GM12878 (cell line): ENCODE measurements around the gene RAPGEF1. TPM values are rescaled to one million over a fixed set of nuclear protein-coding genes. Genes with fewer than 3 reads are reported as not detected.

Experiments
- ATAC-seq: fragments of 200-7000 bp; cut with Tn5 transposase; 3 replicates; pipeline ENCODE4 v1.9.1; 2020; ENCODE audit warnings: mild to moderate bottlenecking, moderate library complexity
- BruUV-seq: library from RNA; stranded (reverse); fragments of 400-500 nt; replicated peaks from 2 replicates; lab custom pipeline; 2021; lab: Mats Ljungman, UMichigan
- CTCF ChIA-PET: fragments of 300-600 bp; sonication (Branson Sonifier 250); formaldehyde crosslinking; extraction: SDS; loops from one replicate; lab custom pipeline; 2021; ENCODE audit warnings: inconsistent platforms; lab: Yijun Ruan, JAX
- POLR2A ChIA-PET: fragments of 350-600 bp; formaldehyde crosslinking; extraction: SDS; loops from one replicate; lab custom pipeline; 2021; ENCODE audit warnings: inconsistent platforms; lab: Charles Lee
- RAD21 ChIA-PET: fragments of 300-600 bp; sonication (Branson Sonifier 250); formaldehyde crosslinking; loops from one replicate; lab custom pipeline; 2023; ENCODE audit warnings: antibody characterized with exemption; ENCODE audit not compliant: unreplicated experiment; lab: Charles Lee
- SMC1A ChIA-PET: fragments of 300-600 bp; sonication (Branson Sonifier 250); formaldehyde crosslinking; loops from one replicate; lab custom pipeline; 2023; ENCODE audit not compliant: unreplicated experiment, uncharacterized antibody; lab: Charles Lee
- DNase-seq: peaks from one replicate; pipeline ENCODE4 v3.0.0-alpha.2; 2011; ENCODE audit warnings: low read depth, low spot score
- FAIRE-seq: peaks from 3 replicates; lab custom pipeline; 2011; peaks lifted over from hg19 to GRCh38; lab: Jason Lieb, UNC
- H2AFZ ChIP-seq: 2 replicates; pipeline ENCODE4 v1.6.0; 2011; ENCODE audit warnings: low read depth, low read length, control low read depth; ENCODE audit not compliant: control insufficient read depth
- H3K27ac ChIP-seq: 2 replicates; pipeline ENCODE4 v1.5.1; 2011; ENCODE audit warnings: control low read depth; ENCODE audit not compliant: control insufficient read depth, insufficient read depth
- H3K27me3 ChIP-seq, 2 experiments: replicated peaks in 1 of 2; 2 replicates each; pipeline versions ENCODE4 v1.6.0 to v1.6.1; 2011; ENCODE audit warnings: low read length in 1 of 2; ENCODE audit not compliant: control insufficient read depth in 2 of 2, insufficient read depth in 2 of 2
- H3K36me3 ChIP-seq, 2 experiments: 2 replicates each; pipeline ENCODE4 v1.5.1; 2011; ENCODE audit warnings: low read length in 1 of 2; ENCODE audit not compliant: control insufficient read depth in 2 of 2, insufficient read depth in 2 of 2
- H3K4me1 ChIP-seq: 2 replicates; pipeline ENCODE4 v1.6.1; 2011; ENCODE audit warnings: mild to moderate bottlenecking, low read length, moderate library complexity, mixed read lengths; ENCODE audit not compliant: control insufficient read depth, insufficient read depth
- H3K4me2 ChIP-seq: 2 replicates; pipeline ENCODE4 v1.6.0; 2011; ENCODE audit warnings: control low read depth; ENCODE audit not compliant: control insufficient read depth, insufficient read depth
- H3K4me3 ChIP-seq: fragments of 200-600 bp; sonication (generic); 2 replicates; pipeline ENCODE4 v1.5.1; 2016
- H3K79me2 ChIP-seq: 2 replicates; pipeline ENCODE4 v1.6.0; 2011; ENCODE audit warnings: low read length; ENCODE audit not compliant: control insufficient read depth, insufficient read depth
- H3K9ac ChIP-seq: 2 replicates; pipeline ENCODE4 v1.8.0; 2011; ENCODE audit warnings: low read length, control low read depth, mixed read lengths; ENCODE audit not compliant: control insufficient read depth, insufficient read depth
- H3K9me3 ChIP-seq: replicated peaks from 3 replicates; pipeline ENCODE4 v1.5.1; 2011; ENCODE audit warnings: mild to moderate bottlenecking, low read length; ENCODE audit not compliant: control insufficient read depth, insufficient read depth
- H4K20me1 ChIP-seq: 2 replicates; pipeline ENCODE4 v1.6.0; 2011; ENCODE audit not compliant: control insufficient read depth, insufficient read depth
- CREB1 ChIP-seq: IDR thresholded peaks from 2 replicates; pipeline ENCODE4 v1.6.1; 2012; ENCODE audit warnings: low read depth, mild to moderate bottlenecking, inconsistent platforms
- HCFC1 ChIP-seq: fragments of 150-350 bp; IDR thresholded peaks from 2 replicates; pipeline ENCODE4 v1.6.1; 2014; ENCODE audit warnings: low read length
- NR2C2 ChIP-seq: IDR thresholded peaks from 2 replicates; pipeline ENCODE4 v1.6.1; 2011; ENCODE audit warnings: borderline replicate concordance, low read depth; ENCODE audit not compliant: control insufficient read depth, insufficient read length
- RELA ChIP-seq: fragments of 450-650 bp; IDR thresholded peaks from 2 replicates; pipeline ENCODE4 v1.8.0; 2014; ENCODE audit warnings: borderline replicate concordance; ENCODE audit not compliant: partially characterized antibody
- RUNX3 ChIP-seq: IDR thresholded peaks from 2 replicates; pipeline ENCODE4 v1.6.1; 2012; ENCODE audit warnings: low read length, inconsistent platforms
- SMAD5 ChIP-seq: IDR thresholded peaks from 2 replicates; pipeline ENCODE4 v1.6.1; 2016; ENCODE audit warnings: antibody characterized with exemption, low read depth
- SMARCA5 ChIP-seq: fragments of 450-650 bp; IDR thresholded peaks from 2 replicates; pipeline ENCODE4 v1.6.1; 2017; ENCODE audit warnings: mild to moderate bottlenecking
- SREBF2 ChIP-seq: IDR thresholded peaks from 2 replicates; pipeline ENCODE4 v1.6.1; 2012; ENCODE audit warnings: mild to moderate bottlenecking, low read length
- STAT3 ChIP-seq: IDR thresholded peaks from 2 replicates; pipeline ENCODE4 v1.6.1; 2011; ENCODE audit warnings: low read depth, low read length, improper control_type of control experiment
- ZNF207 ChIP-seq: fragments of 450-650 bp; IDR thresholded peaks from 2 replicates; pipeline ENCODE4 v1.6.1; 2014; ENCODE audit warnings: antibody characterized with exemption, mild to moderate bottlenecking, borderline replicate concordance
- ZNF274 ChIP-seq: IDR thresholded peaks from one replicate; pipeline ENCODE4 v1.8.0; 2011; ENCODE audit not compliant: insufficient read length, insufficient read depth
- WGBS: methylation state at CpG from one replicate; pipeline ENCODE4 v1.1.6; 2016; ENCODE audit warnings: low lambda C conversion rate; ENCODE audit not compliant: insufficient replicate concordance, insufficient coverage; ENCODE audit errors: missing lambda C conversion rate; 5-methylcytosine and 5-hydroxymethylcytosine counted together
- in situ Hi-C: fragments of 300-500 bp; cut with MboI; formaldehyde crosslinking; loops from 9 replicates; pipeline ENCODE4 v1.14.3; 2018; ENCODE audit warnings: mixed read lengths
- intact Hi-C: fragments of 100-400 bp; cut with micrococcal nuclease; formaldehyde crosslinking; loops from one replicate; pipeline ENCODE4 v1.14.2; 2022; ENCODE audit not compliant: unreplicated experiment
- polyA plus RNA-seq, 11 experiments: library from polyadenylated mRNA; depleted of rRNA in 4 of 11; unstranded in 6 of 11; stranded (reverse) in 5 of 11; fragments of >200 nt; fragmentation: Nextera tagmentation in 4 of 11; fragmentation: Illumina TruSeq in 1 of 11; extraction: Ambion mirVana in 4 of 11; extraction: Trizol in 1 of 11; gene quantifications; 1 replicate in 1 of 11; 2 replicates in 10 of 11; pipeline versions ENCODE4 v1.2.1 to v1.2.3, GENCODE V29; 2011 to 2016; ENCODE audit warnings: inconsistent platforms in 2 of 11, missing spikeins in 2 of 11, low read depth in 1 of 11
- total RNA-seq, 4 experiments: library from RNA; depleted of rRNA in 3 of 4; stranded (reverse); fragments of >200 nt in 3 of 4; fragmentation: Illumina TruSeq in 1 of 4; extraction: Trizol in 1 of 4; gene quantifications; 2 replicates each; pipeline versions ENCODE4 v1.2.1 to v1.2.3, GENCODE V29; 2013 to 2021
- TF ChIP-seq, protein P1 (sequence below): fragments of 450-650 bp; IDR thresholded peaks from 2 replicates; pipeline ENCODE4 v1.6.1; 2018; ENCODE audit warnings: borderline replicate concordance, mild to moderate bottlenecking; ENCODE audit not compliant: partially characterized antibody
- TF ChIP-seq, protein P2 (sequence below): fragments of 450-650 bp; IDR thresholded peaks from 2 replicates; pipeline ENCODE4 v1.6.1; 2016; ENCODE audit warnings: mild to moderate bottlenecking, moderate library complexity, borderline replicate concordance
- TF ChIP-seq, protein P3 (sequence below): fragments of 450-650 bp; IDR thresholded peaks from 2 replicates; pipeline ENCODE4 v1.6.1; 2017; ENCODE audit warnings: low read depth, mild to moderate bottlenecking, moderate library complexity

RAPGEF1 gene
- total and polyA plus RNA-seq, 10 of the 15 experiments (the other 5 are each of a cell fraction or from before 2014, with no cell fraction given): 0.42 to 113 (median 45.9) TPM

DNA sequence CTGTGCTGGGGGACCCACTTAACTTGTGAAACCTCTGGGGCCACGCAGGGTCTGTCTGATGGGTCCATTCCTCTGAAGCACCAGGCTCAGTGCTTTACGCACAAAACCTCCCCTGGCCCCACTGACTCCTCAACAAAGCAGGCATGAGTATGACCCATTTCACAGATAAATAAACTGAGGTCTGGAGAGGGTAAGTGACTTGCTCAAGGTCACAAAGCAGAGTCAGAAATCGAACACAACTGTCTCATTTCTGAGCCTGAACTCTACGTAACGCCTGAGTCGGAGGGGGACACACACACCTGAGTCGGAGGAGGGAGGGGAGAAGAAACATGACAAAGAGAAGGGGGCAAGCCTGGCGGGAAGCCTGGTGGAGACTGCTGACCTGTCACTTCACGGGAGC lies 48.0 kb upstream of the RAPGEF1 start (continued):
- TF ChIP-seq, protein P1, sequence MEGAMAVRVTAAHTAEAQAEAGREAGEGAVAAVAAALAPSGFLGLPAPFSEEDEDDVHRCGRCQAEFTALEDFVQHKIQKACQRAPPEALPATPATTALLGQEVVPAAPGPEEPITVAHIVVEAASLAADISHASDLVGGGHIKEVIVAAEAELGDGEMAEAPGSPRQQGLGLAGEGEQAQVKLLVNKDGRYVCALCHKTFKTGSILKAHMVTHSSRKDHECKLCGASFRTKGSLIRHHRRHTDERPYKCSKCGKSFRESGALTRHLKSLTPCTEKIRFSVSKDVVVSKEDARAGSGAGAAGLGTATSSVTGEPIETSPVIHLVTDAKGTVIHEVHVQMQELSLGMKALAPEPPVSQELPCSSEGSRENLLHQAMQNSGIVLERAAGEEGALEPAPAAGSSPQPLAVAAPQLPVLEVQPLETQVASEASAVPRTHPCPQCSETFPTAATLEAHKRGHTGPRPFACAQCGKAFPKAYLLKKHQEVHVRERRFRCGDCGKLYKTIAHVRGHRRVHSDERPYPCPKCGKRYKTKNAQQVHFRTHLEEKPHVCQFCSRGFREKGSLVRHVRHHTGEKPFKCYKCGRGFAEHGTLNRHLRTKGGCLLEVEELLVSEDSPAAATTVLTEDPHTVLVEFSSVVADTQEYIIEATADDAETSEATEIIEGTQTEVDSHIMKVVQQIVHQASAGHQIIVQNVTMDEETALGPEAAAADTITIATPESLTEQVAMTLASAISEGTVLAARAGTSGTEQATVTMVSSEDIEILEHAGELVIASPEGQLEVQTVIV: no peak
- TF ChIP-seq RELA (no peak), SMAD5 (no peak), ZNF207 (no peak), SMARCA5 (no peak), NR2C2 (no peak), RUNX3 (no peak), ZNF274 (no peak)

DNA sequence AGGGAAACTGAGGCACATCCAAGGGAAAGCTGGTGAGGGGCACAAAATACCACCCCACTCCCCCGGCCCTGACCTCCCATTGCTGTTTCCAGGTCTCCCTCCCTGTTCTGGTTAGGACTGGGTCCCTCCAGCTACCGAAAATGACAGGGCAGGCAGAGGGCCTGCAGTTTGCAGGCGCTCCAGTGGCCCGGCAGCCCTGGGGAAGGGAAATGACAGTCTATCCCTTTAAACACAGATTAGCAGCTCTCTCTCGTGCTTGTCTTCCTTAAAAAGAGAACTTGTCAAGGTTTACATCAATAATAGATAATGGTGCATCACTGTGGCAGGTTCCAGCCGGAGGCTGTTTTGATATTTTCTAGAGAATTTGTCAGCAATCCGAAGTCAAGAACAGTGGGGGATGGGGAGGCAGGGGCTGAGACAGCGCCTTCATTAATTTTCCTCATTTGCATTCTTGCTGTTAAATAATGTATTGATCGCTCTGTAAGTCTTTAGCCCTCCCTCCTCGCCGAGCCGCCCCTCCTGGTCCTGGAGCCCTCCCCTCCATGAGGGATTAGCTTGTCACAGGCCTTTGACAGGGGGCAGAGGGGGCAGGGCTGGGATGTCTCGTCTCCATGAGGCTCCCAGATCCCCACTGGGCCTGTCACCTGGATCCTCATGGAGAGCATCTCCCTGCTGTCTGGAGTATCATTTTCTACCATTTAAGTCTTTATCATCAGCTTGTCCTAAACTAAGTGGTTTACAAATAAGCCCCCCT lies 45.0 kb upstream of the RAPGEF1 start:
- FAIRE-seq: no peak
- H2AFZ ChIP-seq: no peak overlapping the region
- ChIA-PET RAD21 (no interaction called here), POLR2A (no interaction called here), SMC1A (no interaction called here), CTCF (no interaction called here)
- no peak for DNase-seq
- H3K4me1 ChIP-seq: no peaks in the 10 kb centered on the region
- no peaks in the 10 kb centered on the region for H3K36me3 ChIP-seq
- 47% methylated on average over 13 of the region's 13 CpGs for WGBS
- no peaks in the 10 kb centered on the region for H3K27me3 ChIP-seq
- in situ Hi-C loops: no loop called here
- BruUV-seq: no TSS peak
- H3K4me2 ChIP-seq: no peak overlapping the region
- H3K27ac ChIP-seq: no peak overlapping the region
- ATAC-seq: no peak
- no peaks in the 10 kb centered on the region for H3K79me2 ChIP-seq
- no peak overlapping the region for H3K9ac ChIP-seq
- intact Hi-C loops: no loop called here
- H4K20me1 ChIP-seq: no peaks in the 10 kb centered on the region
- H3K9me3 ChIP-seq: no peaks in the 10 kb centered on the region
- H3K4me3 ChIP-seq: no peak overlapping the region
- TF ChIP-seq CREB1 (no peak), HCFC1 (no peak), SREBF2 (no peak), STAT3 (no peak)
- TF ChIP-seq, protein P2, sequence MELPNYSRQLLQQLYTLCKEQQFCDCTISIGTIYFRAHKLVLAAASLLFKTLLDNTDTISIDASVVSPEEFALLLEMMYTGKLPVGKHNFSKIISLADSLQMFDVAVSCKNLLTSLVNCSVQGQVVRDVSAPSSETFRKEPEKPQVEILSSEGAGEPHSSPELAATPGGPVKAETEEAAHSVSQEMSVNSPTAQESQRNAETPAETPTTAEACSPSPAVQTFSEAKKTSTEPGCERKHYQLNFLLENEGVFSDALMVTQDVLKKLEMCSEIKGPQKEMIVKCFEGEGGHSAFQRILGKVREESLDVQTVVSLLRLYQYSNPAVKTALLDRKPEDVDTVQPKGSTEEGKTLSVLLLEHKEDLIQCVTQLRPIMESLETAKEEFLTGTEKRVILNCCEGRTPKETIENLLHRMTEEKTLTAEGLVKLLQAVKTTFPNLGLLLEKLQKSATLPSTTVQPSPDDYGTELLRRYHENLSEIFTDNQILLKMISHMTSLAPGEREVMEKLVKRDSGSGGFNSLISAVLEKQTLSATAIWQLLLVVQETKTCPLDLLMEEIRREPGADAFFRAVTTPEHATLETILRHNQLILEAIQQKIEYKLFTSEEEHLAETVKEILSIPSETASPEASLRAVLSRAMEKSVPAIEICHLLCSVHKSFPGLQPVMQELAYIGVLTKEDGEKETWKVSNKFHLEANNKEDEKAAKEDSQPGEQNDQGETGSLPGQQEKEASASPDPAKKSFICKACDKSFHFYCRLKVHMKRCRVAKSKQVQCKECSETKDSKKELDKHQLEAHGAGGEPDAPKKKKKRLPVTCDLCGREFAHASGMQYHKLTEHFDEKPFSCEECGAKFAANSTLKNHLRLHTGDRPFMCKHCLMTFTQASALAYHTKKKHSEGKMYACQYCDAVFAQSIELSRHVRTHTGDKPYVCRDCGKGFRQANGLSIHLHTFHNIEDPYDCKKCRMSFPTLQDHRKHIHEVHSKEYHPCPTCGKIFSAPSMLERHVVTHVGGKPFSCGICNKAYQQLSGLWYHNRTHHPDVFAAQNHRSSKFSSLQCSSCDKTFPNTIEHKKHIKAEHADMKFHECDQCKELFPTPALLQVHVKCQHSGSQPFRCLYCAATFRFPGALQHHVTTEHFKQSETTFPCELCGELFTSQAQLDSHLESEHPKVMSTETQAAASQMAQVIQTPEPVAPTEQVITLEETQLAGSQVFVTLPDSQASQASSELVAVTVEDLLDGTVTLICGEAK: no peak
- TF ChIP-seq, protein P3, sequence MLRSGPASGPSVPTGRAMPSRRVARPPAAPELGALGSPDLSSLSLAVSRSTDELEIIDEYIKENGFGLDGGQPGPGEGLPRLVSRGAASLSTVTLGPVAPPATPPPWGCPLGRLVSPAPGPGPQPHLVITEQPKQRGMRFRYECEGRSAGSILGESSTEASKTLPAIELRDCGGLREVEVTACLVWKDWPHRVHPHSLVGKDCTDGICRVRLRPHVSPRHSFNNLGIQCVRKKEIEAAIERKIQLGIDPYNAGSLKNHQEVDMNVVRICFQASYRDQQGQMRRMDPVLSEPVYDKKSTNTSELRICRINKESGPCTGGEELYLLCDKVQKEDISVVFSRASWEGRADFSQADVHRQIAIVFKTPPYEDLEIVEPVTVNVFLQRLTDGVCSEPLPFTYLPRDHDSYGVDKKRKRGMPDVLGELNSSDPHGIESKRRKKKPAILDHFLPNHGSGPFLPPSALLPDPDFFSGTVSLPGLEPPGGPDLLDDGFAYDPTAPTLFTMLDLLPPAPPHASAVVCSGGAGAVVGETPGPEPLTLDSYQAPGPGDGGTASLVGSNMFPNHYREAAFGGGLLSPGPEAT: no peak
